ENCODE measurements around the gene ZBTB7C.

- TF ChIP-seq ZNF629 (tag by site-specific recombination; IDR thresholded peaks at IDR 0.05) (no peak), ZNF26 (tag by site-specific recombination; IDR thresholded peaks at IDR 0.05) (no peak), YY2 (tag by site-specific recombination; IDR thresholded peaks at IDR 0.05) (no peak), ZNF174 (tag by site-specific recombination; IDR thresholded peaks at IDR 0.05) (no peak)
Observed at GRCh38 chr18:48140731-48141130, 268.5 kb downstream of the ZBTB7C start.
